ENCODE measurements around the gene UBAP2L.

The UBAP2L gene, protein sequence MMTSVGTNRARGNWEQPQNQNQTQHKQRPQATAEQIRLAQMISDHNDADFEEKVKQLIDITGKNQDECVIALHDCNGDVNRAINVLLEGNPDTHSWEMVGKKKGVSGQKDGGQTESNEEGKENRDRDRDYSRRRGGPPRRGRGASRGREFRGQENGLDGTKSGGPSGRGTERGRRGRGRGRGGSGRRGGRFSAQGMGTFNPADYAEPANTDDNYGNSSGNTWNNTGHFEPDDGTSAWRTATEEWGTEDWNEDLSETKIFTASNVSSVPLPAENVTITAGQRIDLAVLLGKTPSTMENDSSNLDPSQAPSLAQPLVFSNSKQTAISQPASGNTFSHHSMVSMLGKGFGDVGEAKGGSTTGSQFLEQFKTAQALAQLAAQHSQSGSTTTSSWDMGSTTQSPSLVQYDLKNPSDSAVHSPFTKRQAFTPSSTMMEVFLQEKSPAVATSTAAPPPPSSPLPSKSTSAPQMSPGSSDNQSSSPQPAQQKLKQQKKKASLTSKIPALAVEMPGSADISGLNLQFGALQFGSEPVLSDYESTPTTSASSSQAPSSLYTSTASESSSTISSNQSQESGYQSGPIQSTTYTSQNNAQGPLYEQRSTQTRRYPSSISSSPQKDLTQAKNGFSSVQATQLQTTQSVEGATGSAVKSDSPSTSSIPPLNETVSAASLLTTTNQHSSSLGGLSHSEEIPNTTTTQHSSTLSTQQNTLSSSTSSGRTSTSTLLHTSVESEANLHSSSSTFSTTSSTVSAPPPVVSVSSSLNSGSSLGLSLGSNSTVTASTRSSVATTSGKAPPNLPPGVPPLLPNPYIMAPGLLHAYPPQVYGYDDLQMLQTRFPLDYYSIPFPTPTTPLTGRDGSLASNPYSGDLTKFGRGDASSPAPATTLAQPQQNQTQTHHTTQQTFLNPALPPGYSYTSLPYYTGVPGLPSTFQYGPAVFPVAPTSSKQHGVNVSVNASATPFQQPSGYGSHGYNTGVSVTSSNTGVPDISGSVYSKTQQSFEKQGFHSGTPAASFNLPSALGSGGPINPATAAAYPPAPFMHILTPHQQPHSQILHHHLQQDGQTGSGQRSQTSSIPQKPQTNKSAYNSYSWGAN

DNA sequence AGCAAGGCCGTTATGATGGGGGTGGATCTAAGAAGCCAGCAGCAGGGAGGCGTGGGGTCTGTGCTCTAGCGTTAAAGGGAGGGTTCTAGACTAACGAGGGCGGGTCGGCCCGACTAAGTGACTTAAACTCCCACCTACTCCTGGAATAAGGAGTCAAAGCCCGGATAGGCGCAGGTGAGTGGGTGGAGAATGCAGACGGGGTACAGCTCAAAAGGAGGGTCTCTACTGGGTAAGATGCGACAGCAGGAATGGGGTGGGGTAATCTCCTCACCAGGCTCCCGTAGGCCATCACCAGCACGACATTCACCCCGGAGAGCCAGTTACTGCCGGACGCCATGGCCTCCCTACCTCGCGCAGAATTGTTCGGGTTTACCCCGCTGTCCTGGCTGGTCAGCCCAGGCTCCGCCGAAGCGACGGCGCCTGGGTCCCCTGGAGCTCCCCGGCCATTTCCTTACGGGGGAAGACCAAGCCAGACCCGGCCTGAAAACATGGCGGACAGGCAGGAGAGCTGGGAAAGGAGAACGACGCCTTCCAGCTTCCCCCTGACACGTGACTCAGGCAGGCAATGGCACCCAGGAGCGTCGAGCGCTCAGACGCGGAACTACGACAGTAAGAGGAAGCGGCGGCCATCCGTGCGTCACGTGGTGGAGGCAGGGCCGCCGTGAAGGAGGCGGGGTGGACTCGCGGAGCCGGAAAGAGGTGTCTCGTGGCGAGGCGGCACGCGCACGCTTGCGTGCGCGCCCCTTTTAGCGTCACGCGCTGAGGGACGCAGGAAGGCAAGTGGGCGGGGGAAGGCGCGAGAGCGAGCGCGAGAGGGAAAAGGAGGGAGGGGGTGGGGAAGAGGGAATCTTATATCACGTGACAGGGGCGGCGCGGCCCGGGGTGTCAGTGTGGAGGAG lies at the start of gene UBAP2L:
TSS of gene UBAP2L (plus strand) at position 885 of the 899 bp plus-strand sequence. CDS start 4,169 bp downstream, outside the sequence.
- peak; percentile 98 for DNase-seq (ENCODE audit: low spot score)

DNA sequence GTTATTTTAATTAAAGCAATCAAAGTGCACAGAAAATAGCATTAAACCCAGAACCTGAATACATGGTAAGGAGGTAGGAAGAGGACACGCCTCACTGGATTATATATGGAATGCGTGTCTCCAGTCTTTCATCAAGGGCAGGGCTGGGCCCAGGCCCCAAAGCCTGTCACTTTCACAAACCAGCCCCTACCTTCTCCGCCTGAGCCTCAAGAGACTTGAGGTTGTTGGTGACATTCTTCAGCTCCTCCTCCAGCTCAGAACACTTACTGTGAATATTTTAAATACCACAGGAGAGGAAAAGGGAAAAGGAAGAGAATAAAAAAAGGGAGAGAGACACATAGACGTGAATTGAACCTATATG lies 49.6 kb upstream of the UBAP2L start:
- no peak for DNase-seq (ENCODE audit: low spot score)

DNA sequence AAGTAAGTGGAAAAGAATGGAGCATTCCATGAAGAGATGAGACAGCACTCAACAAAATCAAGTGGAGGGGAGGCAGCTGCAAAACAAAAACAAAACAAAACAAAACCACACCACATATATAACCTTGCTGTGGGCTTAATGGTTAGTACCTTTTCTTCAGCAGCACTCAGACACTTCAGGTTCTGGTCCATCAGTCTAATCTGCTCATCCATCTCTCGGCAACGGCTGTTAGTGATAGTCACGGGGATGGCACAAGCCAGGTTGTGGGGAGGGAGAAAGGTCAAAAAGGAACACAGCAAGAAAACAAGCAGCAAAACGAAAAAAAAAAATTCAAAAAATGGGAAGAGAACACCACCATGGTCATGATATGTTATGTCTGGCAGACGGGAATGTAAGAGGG lies 48.9 kb upstream of the UBAP2L start:
- DNase-seq (ENCODE audit: low spot score) = no peak

DNA sequence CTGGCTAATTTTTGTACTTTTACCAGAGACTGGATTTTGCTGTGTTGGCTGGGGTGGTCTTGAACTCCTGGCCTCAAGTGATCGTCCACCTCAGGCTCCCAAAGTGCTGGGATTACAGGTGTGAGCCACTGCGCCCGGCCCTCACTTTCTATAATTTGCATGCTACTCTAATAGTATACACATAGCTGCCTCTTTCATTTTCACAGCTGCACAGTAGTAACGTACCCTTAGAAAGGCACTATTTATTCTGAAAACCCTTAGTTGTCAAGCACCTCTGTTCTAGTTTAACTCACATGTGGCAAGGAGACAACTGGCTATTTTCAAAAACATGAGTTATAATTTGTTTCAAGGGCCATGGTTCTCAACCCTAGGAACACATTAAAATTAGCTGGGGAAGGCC lies 46.1 kb upstream of the UBAP2L start:
- no peak for DNase-seq (ENCODE audit: low spot score)

DNA sequence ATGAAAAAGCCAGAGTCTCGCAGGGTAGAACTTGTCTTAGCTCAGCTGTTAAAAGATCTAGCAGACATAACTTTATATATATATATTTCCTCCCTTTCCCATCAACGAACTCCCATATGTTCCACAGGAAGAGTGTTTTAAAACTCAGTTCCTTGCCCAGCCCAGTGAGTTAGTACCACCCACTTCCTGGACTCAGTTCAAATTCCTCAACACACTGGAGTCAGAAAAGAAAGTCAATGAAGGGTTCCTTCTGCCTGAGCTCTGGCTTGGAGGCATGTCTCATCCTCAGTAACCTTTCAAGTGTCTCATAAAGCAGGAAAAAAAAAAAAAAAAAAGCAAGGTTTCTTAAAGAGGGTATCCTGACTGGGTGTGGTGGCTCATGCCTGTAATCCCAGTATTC lies 44.4 kb upstream of the UBAP2L start:
- DNase-seq (ENCODE audit: low spot score) = no peak

DNA sequence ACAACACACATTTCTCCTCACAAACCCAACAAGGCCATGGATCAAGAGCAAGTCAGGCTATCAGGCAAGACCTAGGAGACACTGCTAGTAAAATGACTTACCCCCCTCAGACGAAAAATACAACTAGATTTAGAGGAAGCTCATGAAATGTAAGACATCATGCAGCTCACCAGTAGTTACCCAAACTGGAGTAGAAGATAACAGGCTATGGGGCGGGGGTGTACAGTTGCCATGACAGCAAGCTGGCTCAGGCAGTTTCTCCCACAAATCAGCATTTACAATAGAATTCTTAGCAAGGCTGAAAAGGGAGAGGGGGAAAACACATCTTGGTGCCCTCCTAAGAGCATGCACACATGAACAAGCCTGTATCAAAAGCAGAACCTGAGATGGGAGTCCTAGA lies 42.7 kb upstream of the UBAP2L start:
- no peak for DNase-seq (ENCODE audit: low spot score)

DNA sequence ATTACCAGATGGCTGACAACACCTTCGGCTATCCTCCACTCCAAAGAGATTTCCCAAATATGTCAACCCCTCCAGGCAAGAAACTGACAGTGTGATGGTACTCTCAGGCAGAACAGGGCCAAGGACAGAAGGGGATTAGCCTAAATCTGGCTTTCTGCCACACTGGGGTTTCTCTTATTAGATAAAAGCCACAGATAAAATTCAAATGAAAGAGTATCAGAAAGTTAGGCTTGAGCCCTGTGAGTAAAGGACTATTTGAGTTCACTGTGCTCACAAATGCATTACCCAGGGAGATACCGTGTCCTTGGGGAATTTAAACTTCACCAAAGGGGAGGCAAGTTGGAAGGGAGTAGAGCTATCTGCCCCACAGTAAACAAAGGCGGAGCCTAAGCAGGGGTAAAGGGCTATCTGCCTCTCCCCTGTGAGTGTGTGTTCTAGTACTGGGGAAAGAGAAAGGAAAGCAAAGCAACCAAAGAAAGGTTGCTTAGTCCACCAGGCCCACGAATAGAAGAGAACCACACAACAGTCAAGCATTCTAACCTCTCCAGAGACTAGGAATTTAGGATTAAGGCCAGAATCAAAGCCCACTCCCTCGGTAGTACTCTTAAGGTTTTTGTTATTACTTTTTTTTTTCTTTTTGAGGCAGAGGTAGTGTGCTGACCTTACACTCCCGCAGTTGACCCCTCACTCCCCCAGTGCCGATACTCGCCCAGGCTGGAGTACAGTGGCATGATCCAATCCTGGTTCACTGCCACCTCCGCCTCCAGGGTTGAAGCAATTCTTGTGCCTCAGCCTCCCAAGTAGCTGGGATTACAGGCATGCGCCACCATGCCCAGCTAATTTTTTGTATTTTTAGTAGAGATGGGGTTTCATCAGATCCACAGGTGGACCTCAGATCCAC lies 41.6 kb upstream of the UBAP2L start:
- peak; percentile 17 for DNase-seq (ENCODE audit: low spot score)

DNA sequence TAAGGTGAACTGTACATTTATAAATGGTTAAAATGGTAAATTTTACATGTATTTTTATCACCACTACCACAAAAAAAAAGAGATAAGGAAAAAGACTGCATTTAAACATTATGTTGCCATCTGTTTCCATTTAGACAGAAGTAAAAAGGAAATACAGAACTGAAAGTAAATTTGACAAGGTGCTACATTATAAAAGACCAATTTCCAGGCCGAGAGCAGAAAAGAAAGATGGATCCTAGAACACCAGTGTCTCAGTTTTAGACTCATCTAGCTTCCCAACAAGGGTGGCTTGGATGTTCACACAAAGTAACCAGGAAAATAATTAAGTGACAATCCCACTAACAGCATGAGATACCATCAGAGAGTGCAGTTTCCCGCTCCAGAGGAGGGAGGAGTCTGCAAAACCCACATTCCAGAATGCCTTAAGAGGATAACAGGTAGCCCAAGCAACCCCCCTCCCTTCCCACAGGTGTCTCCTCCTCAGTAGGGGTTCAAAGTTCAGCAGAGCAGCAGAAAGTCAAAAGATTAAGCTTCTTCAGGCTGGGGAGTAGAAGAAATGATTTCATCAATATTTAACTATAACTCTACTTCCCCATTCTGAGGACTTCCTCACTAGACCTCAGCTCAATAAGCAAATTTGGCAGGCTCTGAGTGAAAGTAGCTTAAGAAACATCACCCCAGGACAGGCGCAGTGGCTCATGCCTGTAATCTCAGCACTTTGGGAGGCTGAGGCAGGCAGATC lies 40.6 kb upstream of the UBAP2L start:
- no peak for DNase-seq (ENCODE audit: low spot score)

DNA sequence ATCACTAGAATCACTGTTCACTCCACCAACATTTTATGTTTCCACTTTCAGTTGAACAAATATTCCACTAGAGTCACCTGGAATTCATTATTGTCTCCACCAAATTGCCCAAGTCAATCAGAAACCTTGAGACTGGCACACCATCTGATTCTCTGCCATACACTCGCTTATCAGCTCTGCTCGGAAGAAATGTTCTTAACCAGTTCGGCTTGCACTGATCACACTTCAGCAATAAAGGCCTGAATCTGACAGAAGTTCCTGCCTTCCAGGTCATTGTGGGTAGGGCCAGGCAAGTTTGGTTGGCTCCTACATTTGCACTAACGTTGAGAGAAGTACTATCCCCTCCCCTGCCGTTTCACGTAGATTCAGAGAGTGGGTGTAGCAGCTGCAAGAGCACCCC lies 38.8 kb upstream of the UBAP2L start:
- DNase-seq (ENCODE audit: low spot score) = no peak

DNA sequence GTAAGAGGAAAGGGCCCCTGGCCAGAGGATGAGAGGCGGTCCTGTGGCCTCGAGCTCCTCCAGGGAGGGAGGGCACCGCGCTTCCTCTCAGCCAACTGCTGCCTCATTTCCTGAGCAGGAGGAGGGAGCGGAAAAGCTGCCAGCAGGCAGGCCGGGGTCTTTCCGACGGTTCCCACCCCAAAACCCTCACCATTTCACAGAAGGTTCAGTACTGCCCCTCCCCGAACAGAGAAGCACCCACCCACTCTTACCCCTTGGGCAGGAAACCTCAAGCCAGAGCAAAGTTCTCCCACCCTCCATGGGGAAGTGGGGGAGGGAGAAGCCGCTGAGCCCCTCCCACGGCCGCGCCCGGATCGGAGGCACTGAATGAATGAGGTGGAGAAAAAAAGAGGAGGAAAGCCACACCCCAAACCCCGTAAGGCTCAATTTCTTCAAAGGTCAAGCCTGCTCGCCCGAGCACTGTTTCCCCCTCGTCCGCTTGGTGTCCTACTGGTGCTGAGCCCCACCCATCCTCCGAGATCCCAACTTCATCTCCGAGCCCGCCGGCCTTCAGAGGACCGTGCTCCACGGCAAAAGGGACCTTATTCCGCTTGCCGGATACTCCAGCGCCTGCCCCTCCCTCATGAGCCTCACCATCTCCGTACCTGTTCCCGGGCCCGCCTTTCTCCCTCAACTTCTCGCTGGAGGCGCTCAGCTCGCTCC lies 38.3 kb upstream of the UBAP2L start:
- DNase-seq (ENCODE audit: low spot score) = peak; percentile 67

DNA sequence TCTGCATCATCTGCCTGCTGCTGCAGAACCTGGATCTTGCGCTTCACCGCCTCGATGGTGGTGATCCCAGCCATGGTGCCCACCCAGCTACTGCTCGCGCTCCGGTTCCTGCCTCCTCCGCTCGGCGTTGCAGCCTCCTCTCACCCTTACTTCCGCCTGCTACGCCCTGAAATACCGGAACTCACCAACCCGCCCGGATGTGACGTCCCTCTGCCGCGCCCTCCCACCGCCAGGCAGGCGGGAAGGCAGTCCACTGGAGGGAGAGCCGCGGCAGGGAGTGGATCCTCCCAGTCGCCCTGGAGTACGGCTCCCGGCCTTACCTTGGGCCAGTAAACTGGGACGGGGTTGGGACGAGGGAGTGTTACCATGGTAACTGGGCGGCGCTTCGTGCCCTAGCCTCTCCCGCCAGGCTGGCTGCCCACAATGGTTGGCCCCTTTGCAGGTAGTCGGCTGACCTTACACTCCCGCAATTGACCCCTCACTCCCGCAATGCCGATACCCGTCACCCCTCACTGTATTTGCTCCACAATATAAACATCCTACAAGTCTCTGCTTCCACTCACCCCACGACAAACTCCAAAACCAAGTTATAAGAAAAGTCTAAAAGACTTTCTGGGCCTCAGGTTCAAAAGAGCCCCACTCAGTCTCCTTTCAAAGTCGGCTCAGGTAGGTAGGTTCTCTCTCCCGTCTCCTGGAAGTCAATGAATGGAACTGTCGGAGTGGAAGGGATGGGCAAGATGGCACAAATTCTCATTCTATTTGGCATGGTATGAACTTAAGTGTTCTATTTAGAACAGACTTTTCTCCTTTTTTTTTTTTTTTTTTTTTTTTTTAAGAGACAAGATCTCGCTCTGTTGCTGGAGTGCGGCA lies 37.5 kb upstream of the UBAP2L start:
- peak; percentile 90 for DNase-seq (ENCODE audit: low spot score)

DNA sequence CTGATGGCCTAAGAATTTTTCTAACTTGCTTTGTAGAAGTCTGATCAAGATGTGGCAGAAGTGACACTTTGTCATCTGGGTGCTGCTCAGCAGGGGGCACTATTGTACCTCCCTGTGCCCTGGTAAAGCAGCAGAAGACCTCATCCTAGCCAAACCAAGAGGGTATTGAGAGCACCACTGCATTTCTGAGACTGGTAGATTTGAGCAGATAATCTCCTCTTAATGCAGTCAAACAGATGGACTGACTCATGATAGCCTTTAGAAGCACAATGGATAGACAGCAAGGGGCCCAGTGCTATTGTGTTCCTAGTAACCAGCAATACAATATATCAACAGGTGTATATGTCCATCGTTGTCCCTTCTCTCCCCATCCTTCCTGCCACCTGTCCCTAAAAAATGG lies 34.6 kb upstream of the UBAP2L start:
- DNase-seq (ENCODE audit: low spot score) = peak; percentile 73

DNA sequence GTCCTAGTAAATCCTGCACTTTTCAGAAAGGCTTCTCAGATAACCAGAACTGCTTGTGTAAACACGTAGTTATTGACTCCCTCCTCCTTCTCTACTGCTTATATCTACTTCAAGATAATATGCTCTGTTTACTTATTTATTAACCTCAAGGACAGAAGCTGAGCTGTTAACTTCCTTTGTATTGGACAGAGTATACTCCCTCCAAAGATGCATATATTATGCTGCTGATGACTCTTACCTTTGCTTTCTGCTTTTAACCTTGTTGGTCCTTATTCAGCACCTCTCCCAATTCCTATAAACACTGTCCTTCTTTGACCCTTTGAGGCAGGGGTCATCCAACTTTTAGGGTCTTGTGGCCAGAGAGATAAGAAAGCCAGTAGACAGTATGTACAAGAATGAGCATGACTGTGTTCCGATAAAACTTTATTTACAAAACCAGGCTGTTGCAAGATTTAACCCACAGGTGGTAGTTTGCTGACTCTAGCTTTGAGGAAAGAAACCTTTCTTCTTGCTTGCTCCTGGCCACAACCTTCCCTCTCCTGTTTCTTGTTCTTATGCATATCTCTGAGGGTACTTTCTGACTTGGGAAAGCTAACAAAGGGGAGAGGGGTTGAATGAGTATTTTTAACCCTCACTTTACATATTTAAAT lies 33.8 kb upstream of the UBAP2L start:
- DNase-seq (ENCODE audit: low spot score) = no peak

DNA sequence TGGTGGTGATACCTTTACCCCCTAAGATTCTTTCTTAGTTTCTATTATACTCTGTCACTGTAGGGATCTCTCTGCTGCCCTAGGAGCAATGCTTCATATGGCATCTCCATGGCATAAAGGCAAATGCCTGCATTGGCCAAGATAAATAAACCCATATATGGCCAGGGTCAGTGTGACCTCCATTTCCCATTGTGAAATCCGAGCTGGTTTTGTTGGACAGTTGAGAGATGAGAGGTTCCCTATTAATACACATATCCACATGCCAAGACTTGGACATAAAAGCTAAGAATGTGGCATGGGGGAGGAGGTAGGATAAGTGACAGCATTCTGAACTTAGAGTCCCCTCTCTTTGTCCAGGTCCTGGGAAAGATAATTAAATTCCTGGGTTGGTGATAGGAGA lies 30.2 kb upstream of the UBAP2L start:
- no peak for DNase-seq (ENCODE audit: low spot score)

DNA sequence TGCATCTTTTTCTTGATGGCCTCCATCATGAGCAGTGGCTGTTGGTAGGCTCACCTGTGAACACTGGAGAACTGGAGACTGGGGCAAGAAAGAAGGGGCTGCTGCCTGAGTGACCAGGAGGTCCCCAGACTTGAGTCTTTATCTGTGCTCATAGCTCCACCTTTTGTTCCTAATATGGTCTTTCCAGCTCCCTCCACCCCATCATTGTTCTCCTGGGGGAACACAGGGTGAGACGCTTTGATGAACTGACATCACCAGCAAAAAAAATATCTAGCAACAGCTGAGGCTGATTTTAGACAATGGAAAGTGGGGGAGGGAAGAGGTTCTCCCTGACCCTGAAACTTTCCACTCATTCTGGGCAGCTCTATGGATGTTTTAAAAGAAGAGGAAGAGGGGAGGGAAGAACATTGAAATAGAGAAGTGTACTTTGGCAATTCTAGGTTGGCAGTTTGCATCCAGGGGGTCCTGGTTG lies 28.7 kb upstream of the UBAP2L start, which contains the start of gene TPM3:
TSS of gene TPM3 (minus strand) at position 111 of the 472 bp plus-strand sequence. CDS start at position 29, 82 bp downstream.
- no peak for DNase-seq (ENCODE audit: low spot score)

DNA sequence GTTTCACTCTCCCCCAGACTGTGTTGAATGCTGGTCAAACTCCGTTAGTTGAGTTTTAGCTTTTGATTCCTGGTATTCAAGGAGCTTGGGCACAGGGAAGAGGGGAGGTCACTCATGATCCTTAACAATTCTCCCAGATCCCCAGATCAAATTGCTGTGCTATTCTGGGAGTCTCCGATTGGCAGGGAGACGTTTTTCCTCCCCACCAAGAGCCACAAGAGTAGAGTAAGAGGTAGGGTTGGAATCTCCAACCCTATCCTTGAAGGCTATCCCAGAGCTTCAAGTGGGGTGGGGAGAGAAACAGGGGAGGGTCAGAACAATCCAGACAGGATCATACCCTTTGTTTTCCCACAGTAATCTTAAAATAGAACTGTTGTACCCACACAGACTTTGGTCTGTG lies 28.3 kb upstream of the UBAP2L start:
- DNase-seq (ENCODE audit: low spot score) = no peak

DNA sequence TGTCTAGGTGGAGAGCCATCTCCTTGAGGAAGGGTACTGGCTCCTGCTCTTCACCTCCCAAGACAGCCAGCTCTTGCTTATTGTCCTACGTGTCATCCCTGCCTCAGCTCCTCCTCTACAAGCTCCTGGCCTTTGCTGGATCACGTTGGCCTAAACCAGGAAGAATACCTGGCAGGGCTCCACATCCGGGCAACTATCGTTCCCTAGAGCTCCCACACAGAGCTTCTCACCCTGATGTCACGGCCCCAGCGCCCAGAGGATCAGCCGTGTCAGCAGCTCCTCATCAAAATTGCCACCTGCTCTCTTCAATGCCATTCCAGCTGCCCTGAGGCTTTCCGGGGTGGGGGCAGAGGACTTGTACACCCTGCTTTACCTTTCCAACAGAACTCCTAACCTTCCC lies 26.9 kb upstream of the UBAP2L start:
- no peak for DNase-seq (ENCODE audit: low spot score)
